ENCODE measurements around the gene NUTM1. TPM values are rescaled to one million over a fixed set of nuclear protein-coding genes. Genes with fewer than 3 reads are reported as not detected.

Gene NUTM1
- total RNA-seq, 8 experiments from 2014 or later: 0.07 to 0.52 (median 0.13) TPM

Other genes with a start within 250 kb of the NUTM1 start
- 100 to 1,000 TPM in 1 of 8 experiments, 10 to 100 TPM in 7; 40.6 to 122 (median 57.7) TPM for gene EMC7, start 241.5 kb upstream of the NUTM1 start, total RNA-seq
- 1 to 10 TPM; 1.7 to 5.1 (median 3.2) TPM for gene PGBD4, start 241.2 kb upstream of the NUTM1 start, total RNA-seq
- 10 to 100 TPM; 19.3 to 52.0 (median 41.7) TPM for gene KATNBL1, start 133.2 kb upstream of the NUTM1 start, total RNA-seq
- gene EMC4, start 118.3 kb upstream of the NUTM1 start, total RNA-seq: 100 to 1,000 TPM in 4 of 8 experiments, 10 to 100 TPM in 4; 56.2 to 157 (median 106) TPM
- gene SLC12A6, start 5.5 kb upstream of the NUTM1 start, total RNA-seq: 10 to 100 TPM in 6 of 8 experiments, 1 to 10 TPM in 2; 9.6 to 21.8 (median 13.7) TPM
- 100 to 1,000 TPM; 137 to 420 (median 205) TPM for gene NOP10, start 179 bp upstream of the NUTM1 start, total RNA-seq
- gene LPCAT4, start 23.9 kb downstream of the NUTM1 start, total RNA-seq: 10 to 100 TPM in 7 of 8 experiments, 1 to 10 TPM in 1; 9.9 to 39.6 (median 21.8) TPM
- 100 to 1,000 TPM in 2 of 8 experiments, 10 to 100 TPM in 6; 33.7 to 129 (median 61.4) TPM for gene GOLGA8A, start 94.5 kb downstream of the NUTM1 start, total RNA-seq
- gene GOLGA8B, start 240.3 kb downstream of the NUTM1 start, total RNA-seq: 10 to 100 TPM; 25.2 to 84.8 (median 48.2) TPM